ENCODE data around the gene MAB21L3. TPM values are rescaled to one million over a fixed set of nuclear protein-coding genes. Genes with fewer than 3 reads are reported as not detected.

The MAB21L3 gene
- total RNA-seq, 4 donors from 2014 or later = 1.3 TPM; not detected in 3

DNA sequence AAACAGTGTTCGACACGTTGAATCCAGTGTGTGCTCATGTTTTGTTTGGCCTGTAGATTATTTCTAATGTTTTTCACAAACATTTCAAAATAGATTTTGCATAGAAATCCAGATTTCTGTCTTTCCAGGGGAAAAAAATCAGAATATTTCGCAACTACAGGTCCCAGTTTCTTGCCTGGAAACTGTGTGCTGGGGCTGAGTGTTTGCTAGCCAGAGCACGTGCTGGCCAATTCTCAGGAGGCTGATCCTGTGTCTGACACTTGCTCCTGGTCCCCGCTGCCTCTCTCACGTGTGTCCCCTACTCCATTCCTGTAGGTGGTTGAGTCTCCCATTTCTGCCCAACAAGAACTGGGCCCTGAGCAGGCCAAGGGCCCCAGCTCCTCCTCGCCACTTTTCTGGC, 2.4 kb downstream of the MAB21L3 start:
- Histone ChIP-seq H3K36me3 (no peaks in the 10 kb centered on the region), H3K27ac (no peak overlapping the region), H3K4me1 (no peaks in the 10 kb centered on the region), H3K9me3 (no peaks in the 10 kb centered on the region), H3K4me3 (no peak overlapping the region), H3K27me3 (no peaks in the 10 kb centered on the region)
- ATAC-seq = no peak
- 71 to 84% methylated on average over 5 to 7 of the region's 7 CpGs for WGBS, 2 donors (ENCODE audit: low coverage in 1 of 2)
- TF ChIP-seq POLR2AphosphoS5 (IDR thresholded peaks at IDR 0.05) (no peak), EP300 (IDR thresholded peaks at IDR 0.05) (no peak), POLR2A (IDR thresholded peaks at IDR 0.05) (no peak)
- TF ChIP-seq, protein P1, sequence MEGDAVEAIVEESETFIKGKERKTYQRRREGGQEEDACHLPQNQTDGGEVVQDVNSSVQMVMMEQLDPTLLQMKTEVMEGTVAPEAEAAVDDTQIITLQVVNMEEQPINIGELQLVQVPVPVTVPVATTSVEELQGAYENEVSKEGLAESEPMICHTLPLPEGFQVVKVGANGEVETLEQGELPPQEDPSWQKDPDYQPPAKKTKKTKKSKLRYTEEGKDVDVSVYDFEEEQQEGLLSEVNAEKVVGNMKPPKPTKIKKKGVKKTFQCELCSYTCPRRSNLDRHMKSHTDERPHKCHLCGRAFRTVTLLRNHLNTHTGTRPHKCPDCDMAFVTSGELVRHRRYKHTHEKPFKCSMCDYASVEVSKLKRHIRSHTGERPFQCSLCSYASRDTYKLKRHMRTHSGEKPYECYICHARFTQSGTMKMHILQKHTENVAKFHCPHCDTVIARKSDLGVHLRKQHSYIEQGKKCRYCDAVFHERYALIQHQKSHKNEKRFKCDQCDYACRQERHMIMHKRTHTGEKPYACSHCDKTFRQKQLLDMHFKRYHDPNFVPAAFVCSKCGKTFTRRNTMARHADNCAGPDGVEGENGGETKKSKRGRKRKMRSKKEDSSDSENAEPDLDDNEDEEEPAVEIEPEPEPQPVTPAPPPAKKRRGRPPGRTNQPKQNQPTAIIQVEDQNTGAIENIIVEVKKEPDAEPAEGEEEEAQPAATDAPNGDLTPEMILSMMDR (IDR thresholded peaks at IDR 0.05) = no peak

DNA sequence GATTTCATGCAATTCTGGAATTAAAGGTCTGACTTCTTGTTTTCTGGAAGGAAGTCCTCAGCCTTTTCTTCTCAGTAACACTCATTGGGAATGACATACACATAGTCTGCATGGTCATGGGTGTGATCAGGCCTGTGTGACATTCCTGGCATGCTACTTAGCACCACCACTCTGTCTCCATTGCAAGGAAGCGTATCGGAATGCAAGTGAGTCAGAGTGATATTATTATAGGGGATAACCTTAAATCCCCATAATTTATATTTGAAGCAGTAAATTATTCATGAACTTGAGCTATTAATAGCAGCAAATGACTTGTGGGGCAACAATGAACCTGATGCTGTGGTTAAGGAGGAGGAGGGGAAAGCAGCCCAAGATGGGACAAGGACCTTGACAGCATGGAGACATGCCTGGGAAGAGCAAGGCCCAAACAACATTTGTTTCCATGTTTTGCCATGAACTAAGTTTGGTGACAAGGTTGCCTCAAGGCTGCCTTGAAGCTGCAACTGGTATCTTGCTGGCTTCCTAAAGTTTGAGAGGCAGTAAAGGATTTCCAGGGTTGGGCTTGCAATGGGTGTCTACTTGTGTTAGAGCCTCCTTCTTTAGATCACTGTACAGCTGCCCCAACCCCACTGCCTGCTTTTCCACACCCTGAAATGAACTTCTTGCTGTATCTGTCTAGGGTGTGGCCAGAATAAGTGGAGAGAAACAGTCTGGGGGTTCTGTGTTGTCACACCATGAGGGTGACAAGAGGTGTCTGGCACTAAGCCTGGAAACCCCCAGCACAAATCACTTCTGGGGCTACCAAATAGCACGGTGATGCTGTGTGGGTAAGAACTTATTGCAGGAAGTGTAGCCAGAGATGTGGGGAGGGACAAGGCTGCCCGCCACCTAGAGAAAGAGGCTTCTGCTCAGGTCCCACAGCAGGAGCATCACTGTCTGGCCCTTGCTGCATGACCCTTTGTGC, 4.6 kb downstream of the MAB21L3 start:
- no peak for ATAC-seq
- H3K4me3 ChIP-seq = no peak overlapping the region
- H3K9me3 ChIP-seq = no peaks in the 10 kb centered on the region
- no peak overlapping the region for H3K27ac ChIP-seq
- no peaks in the 10 kb centered on the region for H3K27me3 ChIP-seq
- H3K36me3 ChIP-seq = no peaks in the 10 kb centered on the region
- no peaks in the 10 kb centered on the region for H3K4me1 ChIP-seq
- WGBS, 2 donors (ENCODE audit: low coverage in 1 of 2) = 86 to 88% methylated on average over 2 to 3 of the region's 4 CpGs
- no peak for TF ChIP-seq POLR2A (IDR thresholded peaks at IDR 0.05)
- no peak for TF ChIP-seq EP300 (IDR thresholded peaks at IDR 0.05)
- TF ChIP-seq POLR2AphosphoS5 (IDR thresholded peaks at IDR 0.05) = no peak
- TF ChIP-seq, protein P1 (IDR thresholded peaks at IDR 0.05) = no peak

DNA sequence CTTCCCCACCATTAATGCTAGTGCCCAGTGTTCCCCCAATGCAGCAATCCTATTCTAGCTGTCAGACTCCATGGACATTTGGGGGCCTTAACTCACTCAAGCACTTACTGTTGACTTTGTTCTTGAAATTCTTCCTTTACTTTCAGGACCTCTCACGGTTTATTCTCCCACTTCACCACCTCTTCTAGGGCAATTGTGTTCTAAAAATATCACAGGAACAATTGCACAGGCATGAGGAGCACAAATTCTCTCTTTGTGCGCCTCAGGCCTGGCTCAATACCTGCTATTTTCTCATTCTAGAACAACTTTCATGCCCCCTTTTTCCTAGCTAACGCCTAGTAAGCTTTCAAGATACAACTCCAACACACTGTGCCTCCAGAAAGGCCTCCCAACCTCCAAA, 7.3 kb downstream of the MAB21L3 start:
- Histone ChIP-seq H3K27me3 (peaks cover 13% of the 10 kb centered on the region), H3K27ac (no peak overlapping the region), H3K36me3 (no peaks in the 10 kb centered on the region), H3K4me1 (no peaks in the 10 kb centered on the region), H3K4me3 (no peak overlapping the region), H3K9me3 (no peaks in the 10 kb centered on the region)
- TF ChIP-seq EP300 (IDR thresholded peaks at IDR 0.05) (no peak), POLR2AphosphoS5 (IDR thresholded peaks at IDR 0.05) (no peak), POLR2A (IDR thresholded peaks at IDR 0.05) (no peak)
- WGBS, 2 donors (ENCODE audit: low coverage in 1 of 2) = 71 to 92% methylated on average over 2 to 3 of the region's 3 CpGs
- ATAC-seq = no peak

DNA sequence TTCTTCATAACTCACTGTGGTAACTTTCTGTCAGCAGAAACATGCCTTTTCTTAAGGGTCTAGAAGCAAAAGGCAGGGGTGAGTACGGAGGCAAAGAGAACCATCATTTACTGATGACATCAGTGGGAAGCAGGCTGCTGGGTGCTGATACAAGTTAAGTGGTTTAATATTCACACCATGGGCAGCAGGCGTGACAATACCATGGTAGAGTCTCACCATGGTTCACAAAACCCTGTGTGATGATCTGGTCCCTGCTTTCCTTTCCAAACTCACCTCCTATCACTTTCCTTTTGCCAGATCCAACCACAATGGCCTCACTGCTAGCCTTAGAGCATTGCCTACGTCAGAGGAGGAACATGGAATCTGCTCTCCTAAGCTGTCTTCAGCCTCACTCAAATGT, 8.7 kb downstream of the MAB21L3 start:
- H3K36me3 ChIP-seq = no peaks in the 10 kb centered on the region
- 69 to 80% methylated on average over 2 to 3 of the region's 3 CpGs for WGBS, 2 donors (ENCODE audit: low coverage in 1 of 2)
- no peaks in the 10 kb centered on the region for H3K9me3 ChIP-seq
- H3K4me1 ChIP-seq = no peaks in the 10 kb centered on the region
- no peak overlapping the region for H3K27ac ChIP-seq
- peaks cover 18% of the 10 kb centered on the region for H3K27me3 ChIP-seq
- TF ChIP-seq, protein P1 (IDR thresholded peaks at IDR 0.05) = no peak
- no peak for TF ChIP-seq POLR2AphosphoS5 (IDR thresholded peaks at IDR 0.05)
- no peak for TF ChIP-seq EP300 (IDR thresholded peaks at IDR 0.05)
- TF ChIP-seq POLR2A (IDR thresholded peaks at IDR 0.05) = no peak
- no peak overlapping the region for H3K4me3 ChIP-seq
- no peak for ATAC-seq

DNA sequence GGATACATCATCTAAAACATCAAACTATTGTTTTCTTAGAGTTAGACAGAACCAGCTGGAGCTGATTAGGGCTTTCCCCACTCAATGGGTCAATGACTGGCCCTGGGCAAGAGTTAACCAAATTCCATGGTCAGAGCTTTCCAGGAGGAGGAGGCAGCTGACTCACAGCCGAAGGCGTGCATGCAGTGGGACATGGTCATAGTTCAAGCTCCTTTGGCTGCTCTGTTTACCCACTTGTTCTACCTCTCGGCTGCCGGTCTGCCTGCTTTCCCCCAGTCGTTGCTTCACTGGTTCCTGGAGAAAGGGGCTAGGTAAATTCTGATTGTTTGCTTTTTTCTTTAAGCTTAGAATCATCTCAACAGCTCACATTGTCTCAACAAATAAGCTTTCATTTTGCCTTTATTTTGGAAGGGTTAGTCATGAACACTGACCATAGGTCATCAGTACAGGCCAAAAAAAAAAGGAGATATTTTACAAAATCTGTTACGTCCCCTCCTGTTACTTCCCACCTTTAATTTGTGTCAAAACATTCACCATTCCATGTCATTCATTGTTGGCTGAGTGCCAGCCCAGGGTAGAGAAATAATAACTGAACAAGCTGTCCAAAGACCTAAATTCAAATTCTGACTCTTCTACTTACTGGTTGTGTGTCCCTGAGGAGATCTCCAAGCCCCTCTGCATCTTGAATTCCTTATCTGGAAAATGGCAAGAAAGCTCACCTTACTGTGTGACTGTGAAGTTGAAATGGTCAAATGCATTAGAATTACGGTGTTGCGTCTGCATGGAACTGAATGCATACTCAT, 12.0 kb downstream of the MAB21L3 start:
- Histone ChIP-seq H3K9me3 (no peaks in the 10 kb centered on the region), H3K4me1 (no peaks in the 10 kb centered on the region), H3K27me3 (peaks cover 28% of the 10 kb centered on the region), H3K4me3 (no peak overlapping the region), H3K36me3 (no peaks in the 10 kb centered on the region), H3K27ac (no peak overlapping the region)
- 57 to 70% methylated on average over 5 to 8 of the region's 8 CpGs for WGBS, 2 donors (ENCODE audit: low coverage in 1 of 2)
- peak; percentile 78 for ATAC-seq
- TF ChIP-seq, protein P1 (IDR thresholded peaks at IDR 0.05) = no peak
- no peak for TF ChIP-seq POLR2AphosphoS5 (IDR thresholded peaks at IDR 0.05)
- TF ChIP-seq EP300 (IDR thresholded peaks at IDR 0.05) = no peak
- no peak for TF ChIP-seq POLR2A (IDR thresholded peaks at IDR 0.05)

Data from gastroesophageal sphincter (tissue), 4 donors.